Loucy (cell line): ENCODE data around the gene TBC1D22A.

Source experiments
- H2AFZ ChIP-seq: fragments of 200-600 bp; sonication (generic); 2 replicates; pipeline ENCODE4 v1.6.0; 2016; ENCODE audit warnings: antibody characterized with exemption, mild to moderate bottlenecking, low read length, moderate library complexity
- H3F3A ChIP-seq: fragments of 200-600 bp; 2 replicates; pipeline ENCODE4 v1.6.0; 2016; ENCODE audit warnings: antibody characterized with exemption, low read depth, mild to moderate bottlenecking
- H3K27me3 ChIP-seq: fragments of 200-600 bp; sonication (generic); 2 replicates; pipeline ENCODE4 v1.6.1; 2014; ENCODE audit warnings: low read length, mild to moderate bottlenecking; ENCODE audit not compliant: insufficient read depth, poor library complexity, severe bottlenecking
- H3K36me3 ChIP-seq: fragments of 200-600 bp; sonication (generic); 2 replicates; pipeline ENCODE4 v1.6.1; 2016; ENCODE audit warnings: low read length; ENCODE audit not compliant: insufficient read depth
- H3K4me1 ChIP-seq: fragments of 200-600 bp; sonication (generic); 2 replicates; pipeline ENCODE4 v1.5.1; 2014; ENCODE audit warnings: low read length, mild to moderate bottlenecking; ENCODE audit not compliant: insufficient read depth, poor library complexity, severe bottlenecking
- H3K4me2 ChIP-seq: fragments of 200-600 bp; sonication (generic); 2 replicates; pipeline ENCODE4 v1.6.0; 2014; ENCODE audit warnings: antibody characterized with exemption, low read length, low read depth, mild to moderate bottlenecking; ENCODE audit not compliant: poor library complexity, severe bottlenecking
- H3K4me3 ChIP-seq: fragments of 200-600 bp; sonication (generic); 2 replicates; pipeline ENCODE4 v1.5.1; 2014; ENCODE audit warnings: low read length, mild to moderate bottlenecking, mixed read lengths; ENCODE audit not compliant: poor library complexity, severe bottlenecking
- H3K79me2 ChIP-seq: fragments of 200-600 bp; sonication (generic); 2 replicates; pipeline ENCODE4 v1.6.1; 2014; ENCODE audit warnings: low read length; ENCODE audit not compliant: insufficient read depth
- H3K9ac ChIP-seq: fragments of 200-600 bp; sonication (generic); 2 replicates; pipeline ENCODE4 v1.6.0; 2014; ENCODE audit warnings: mild to moderate bottlenecking, low read depth, low read length, moderate library complexity; ENCODE audit not compliant: poor library complexity, severe bottlenecking
- H3K9me2 ChIP-seq: fragments of 200-600 bp; sonication (generic); replicated peaks from 2 replicates; pipeline ENCODE4 v1.6.1; 2016; ENCODE audit warnings: low read depth, low read length, mixed read lengths
- H3K9me3 ChIP-seq: fragments of 200-600 bp; sonication (generic); 2 replicates; pipeline ENCODE4 v1.6.1; 2014; ENCODE audit warnings: mild to moderate bottlenecking, antibody characterized with exemption, low read length, low read depth; ENCODE audit not compliant: insufficient read depth
- H4K20me1 ChIP-seq: fragments of 200-600 bp; sonication (generic); 2 replicates; pipeline ENCODE4 v1.6.0; 2014; ENCODE audit warnings: antibody characterized with exemption, low read length, mild to moderate bottlenecking; ENCODE audit not compliant: insufficient read depth, poor library complexity, severe bottlenecking
- CTCF ChIP-seq: fragments of 200-600 bp; sonication (generic); conservative IDR thresholded peaks from 2 replicates; pipeline ENCODE4 v1.5.1; 2014; ENCODE audit warnings: mild to moderate bottlenecking, antibody characterized with exemption, low read length
- EZH2phosphoT487 ChIP-seq: fragments of 200-600 bp; IDR thresholded peaks from 2 replicates; pipeline ENCODE4 v1.6.1; 2018; ENCODE audit warnings: antibody characterized with exemption, mild to moderate bottlenecking, moderate library complexity, borderline replicate concordance

Gene TBC1D22A

GRCh38 chr22:47205554-47205953 is 443.1 kb downstream of the TBC1D22A start:
- Histone ChIP-seq H2AFZ (no peak overlapping the region), H3K4me2 (no peak overlapping the region), H3K27me3 (no peaks in the 10 kb centered on the region), H3K9me2 (no peaks in the 10 kb centered on the region), H3K4me3 (no peak overlapping the region), H3F3A (no peaks in the 10 kb centered on the region), H3K79me2 (no peaks in the 10 kb centered on the region), H3K4me1 (no peaks in the 10 kb centered on the region), H3K36me3 (no peaks in the 10 kb centered on the region), H3K9ac (no peak overlapping the region), H3K9me3 (no peaks in the 10 kb centered on the region), H4K20me1 (no peaks in the 10 kb centered on the region)
- TF ChIP-seq CTCF (no peak), EZH2phosphoT487 (no peak)

- Histone ChIP-seq H3K4me3 (no peak overlapping the region), H2AFZ (no peak overlapping the region), H3F3A (no peaks in the 10 kb centered on the region), H3K9me2 (no peaks in the 10 kb centered on the region), H3K9ac (no peak overlapping the region), H3K27me3 (no peaks in the 10 kb centered on the region), H3K4me1 (no peaks in the 10 kb centered on the region), H3K36me3 (no peaks in the 10 kb centered on the region), H3K4me2 (no peak overlapping the region), H3K9me3 (no peaks in the 10 kb centered on the region), H4K20me1 (no peaks in the 10 kb centered on the region), H3K79me2 (no peaks in the 10 kb centered on the region)
- TF ChIP-seq EZH2phosphoT487 (no peak), CTCF (no peak)
Observed at GRCh38 chr22:47206164-47206563, 443.7 kb downstream of the TBC1D22A start.

- Histone ChIP-seq H3K4me3 (no peak overlapping the region), H3K79me2 (no peaks in the 10 kb centered on the region), H3K36me3 (no peaks in the 10 kb centered on the region), H3F3A (no peaks in the 10 kb centered on the region), H3K9ac (no peak overlapping the region), H2AFZ (no peak overlapping the region), H3K9me2 (no peaks in the 10 kb centered on the region), H3K9me3 (no peaks in the 10 kb centered on the region), H3K4me2 (no peak overlapping the region), H3K27me3 (no peaks in the 10 kb centered on the region), H3K4me1 (no peaks in the 10 kb centered on the region), H4K20me1 (no peaks in the 10 kb centered on the region)
- no peak for TF ChIP-seq CTCF
- no peak for TF ChIP-seq EZH2phosphoT487
Observed at GRCh38 chr22:47206666-47207218, 444.3 kb downstream of the TBC1D22A start.
